Peyer's patch (tissue), 4 donors: ENCODE measurements around the gene SF3B2. TPM values are rescaled to one million over a fixed set of nuclear protein-coding genes. Genes with fewer than 3 reads are reported as not detected.

Source experiments
- DNase-seq, 3 donors: peaks; one replicate each; pipeline ENCODE4 v3.0.0-alpha.2; 2017 to 2019
- H3K27ac ChIP-seq, 4 donors: fragments of 200-600 bp; sonication (generic); one replicate each; pipeline ENCODE4 v1.5.1; 2016 to 2019
- H3K27me3 ChIP-seq, 2 donors: fragments of 200-600 bp; sonication (generic); one replicate each; pipeline ENCODE4 v1.5.1; 2019
- H3K36me3 ChIP-seq, 3 donors: fragments of 200-600 bp; sonication (generic); one replicate each; pipeline ENCODE4 v1.5.1; 2016 to 2019
- H3K4me1 ChIP-seq, 4 donors: fragments of 200-600 bp; sonication (generic); one replicate each; pipeline ENCODE4 v1.5.1; 2016 to 2019
- H3K4me3 ChIP-seq, 4 donors: fragments of 200-600 bp; sonication (generic); 1 replicate in 3 of 4; 2 replicates in 1 of 4; pipeline ENCODE4 v1.5.1; 2016 to 2019; ENCODE audit warnings: mild to moderate bottlenecking in 1 of 4
- H3K9me3 ChIP-seq, 4 donors: fragments of 200-600 bp; sonication (generic); one replicate each; pipeline ENCODE4 v1.5.1; 2016 to 2019; ENCODE audit warnings: mild to moderate bottlenecking in 1 of 4
- CTCF ChIP-seq, 6 experiments: fragments of 450-650 bp in 4 of 6; fragments of 200-600 bp in 2 of 6; sonication (generic) in 1 of 6; IDR thresholded peaks; one replicate each; pipeline ENCODE4 v1.5.1; 2017 to 2019; ENCODE audit warnings: antibody characterized with exemption in 6 of 6, mild to moderate bottlenecking in 3 of 6, moderate library complexity in 1 of 6
- POLR2A ChIP-seq, 2 donors: fragments of 450-650 bp; IDR thresholded peaks; one replicate each; pipeline ENCODE4 v1.5.1; 2017; ENCODE audit warnings: antibody characterized with exemption in 2 of 2, mild to moderate bottlenecking in 2 of 2, moderate library complexity in 2 of 2
- total RNA-seq, 4 donors: library from RNA; depleted of rRNA; stranded (reverse); fragments of >200 nt; gene quantifications; one replicate each; pipeline ENCODE4 v1.1.0, GENCODE V29; 2016

The SF3B2 gene
- total RNA-seq, 4 donors from 2014 or later, result 127 to 340 (median 171) TPM

GRCh38 chr11:66118847-66119246 lies 66.7 kb downstream of the SF3B2 start:
- Histone ChIP-seq H3K4me3 (no peak overlapping the region), H3K9me3 (no peaks in the 10 kb centered on the region), H3K27ac (no peak overlapping the region), H3K36me3 (no peaks in the 10 kb centered on the region), H3K4me1 (peaks cover 0 to 23% (median 7%) of the 10 kb centered on the region in 4 donors), H3K27me3 (no peaks in the 10 kb centered on the region)
- TF ChIP-seq POLR2A (IDR thresholded peaks at IDR 0.05) (no peak), CTCF (IDR thresholded peaks at IDR 0.05) (no peak)
- no peak for DNase-seq

Other genes starting within 250 kb of the SF3B2 start
- gene SNX32, start 218.4 kb upstream of the SF3B2 start, total RNA-seq, result 1 to 10 TPM in 3 of 4 donors, not detected in 1; 1.7 to 6.7 (median 6.4) TPM
- gene CFL1, start 194.2 kb upstream of the SF3B2 start, total RNA-seq, result 1,000 to 10,000 TPM in 3 of 4 donors, 100 to 1,000 TPM in 1; 961 to 2,313 (median 1,456) TPM
- 100 to 1,000 TPM in 1 of 4 donors, 10 to 100 TPM in 3; 68.3 to 101 (median 78.9) TPM for gene MUS81, start 191.9 kb upstream of the SF3B2 start, total RNA-seq
- gene EFEMP2, start 179.6 kb upstream of the SF3B2 start, total RNA-seq, result 10 to 100 TPM in 3 of 4 donors, 1 to 10 TPM in 1; 4.4 to 75.1 (median 12.1) TPM
- 1 to 10 TPM in 2 of 4 donors, not detected in 2; 1.3 to 1.9 TPM for gene CTSW, start 172.5 kb upstream of the SF3B2 start, total RNA-seq
- 100 to 1,000 TPM; 100 to 173 (median 122) TPM for gene FIBP, start 163.9 kb upstream of the SF3B2 start, total RNA-seq
- 10 to 100 TPM in 1 of 4 donors, 1 to 10 TPM in 3; 3.5 to 12.4 (median 7.4) TPM for gene CCDC85B, start 161.7 kb upstream of the SF3B2 start, total RNA-seq
- 1 to 10 TPM in 3 of 4 donors, not detected in 1; 1.5 to 7.4 (median 1.7) TPM for gene FOSL1, start 152.0 kb upstream of the SF3B2 start, total RNA-seq
- 10 to 100 TPM in 2 of 4 donors, 1 to 10 TPM in 2; 8.3 to 20.6 (median 12.1) TPM for gene C11orf68, start 133.3 kb upstream of the SF3B2 start, total RNA-seq
- gene DRAP1, start 132.9 kb upstream of the SF3B2 start, total RNA-seq, result 100 to 1,000 TPM in 1 of 4 donors, 10 to 100 TPM in 3; 32.6 to 112 (median 57.5) TPM
- not detected for gene TSGA10IP, start 106.9 kb upstream of the SF3B2 start, total RNA-seq
- 10 to 100 TPM; 14.4 to 61.9 (median 26.4) TPM for gene SART1, start 90.6 kb upstream of the SF3B2 start, total RNA-seq
- gene EIF1AD, start 50.2 kb upstream of the SF3B2 start, total RNA-seq, result 10 to 100 TPM; 15.1 to 66.0 (median 23.7) TPM
- 10 to 100 TPM; 25.4 to 42.4 (median 27.7) TPM for gene BANF1, start 49.9 kb upstream of the SF3B2 start, total RNA-seq
- not detected for gene CST6, start 40.4 kb upstream of the SF3B2 start, total RNA-seq
- not detected for gene CATSPER1, start 25.9 kb upstream of the SF3B2 start, total RNA-seq
- gene GAL3ST3, start 3.2 kb upstream of the SF3B2 start, total RNA-seq, result not detected
- gene PACS1, start 17.9 kb downstream of the SF3B2 start, total RNA-seq, result 10 to 100 TPM; 10.3 to 52.0 (median 22.3) TPM
- gene KLC2, start 205.3 kb downstream of the SF3B2 start, total RNA-seq, result 10 to 100 TPM in 3 of 4 donors, 1 to 10 TPM in 1; 8.3 to 28.0 (median 13.2) TPM
- 100 to 1,000 TPM in 2 of 4 donors, 10 to 100 TPM in 2; 80.0 to 161 (median 103) TPM for gene RAB1B, start 216.3 kb downstream of the SF3B2 start, total RNA-seq
- gene CNIH2, start 225.8 kb downstream of the SF3B2 start, total RNA-seq, result not detected
- 100 to 1,000 TPM in 3 of 4 donors, 10 to 100 TPM in 1; 52.0 to 132 (median 115) TPM for gene YIF1A, start 236.8 kb downstream of the SF3B2 start, total RNA-seq
- gene TMEM151A, start 239.5 kb downstream of the SF3B2 start, total RNA-seq, result under 1 TPM in 2 of 4 donors, not detected in 2; 0.27 to 0.35 TPM